Measurements from ENCODE around the gene PROK1. TPM values are rescaled to one million over a fixed set of nuclear protein-coding genes. Genes with fewer than 3 reads are reported as not detected.

PROK1 gene
- total RNA-seq, result not detected in 2 replicates

GRCh38 chr1:110450929-110451328 is at the start of gene PROK1:
Gene PROK1 (plus strand): TSS chr1:110451149. CDS start chr1:110451217, 68 bp downstream.

DNA sequence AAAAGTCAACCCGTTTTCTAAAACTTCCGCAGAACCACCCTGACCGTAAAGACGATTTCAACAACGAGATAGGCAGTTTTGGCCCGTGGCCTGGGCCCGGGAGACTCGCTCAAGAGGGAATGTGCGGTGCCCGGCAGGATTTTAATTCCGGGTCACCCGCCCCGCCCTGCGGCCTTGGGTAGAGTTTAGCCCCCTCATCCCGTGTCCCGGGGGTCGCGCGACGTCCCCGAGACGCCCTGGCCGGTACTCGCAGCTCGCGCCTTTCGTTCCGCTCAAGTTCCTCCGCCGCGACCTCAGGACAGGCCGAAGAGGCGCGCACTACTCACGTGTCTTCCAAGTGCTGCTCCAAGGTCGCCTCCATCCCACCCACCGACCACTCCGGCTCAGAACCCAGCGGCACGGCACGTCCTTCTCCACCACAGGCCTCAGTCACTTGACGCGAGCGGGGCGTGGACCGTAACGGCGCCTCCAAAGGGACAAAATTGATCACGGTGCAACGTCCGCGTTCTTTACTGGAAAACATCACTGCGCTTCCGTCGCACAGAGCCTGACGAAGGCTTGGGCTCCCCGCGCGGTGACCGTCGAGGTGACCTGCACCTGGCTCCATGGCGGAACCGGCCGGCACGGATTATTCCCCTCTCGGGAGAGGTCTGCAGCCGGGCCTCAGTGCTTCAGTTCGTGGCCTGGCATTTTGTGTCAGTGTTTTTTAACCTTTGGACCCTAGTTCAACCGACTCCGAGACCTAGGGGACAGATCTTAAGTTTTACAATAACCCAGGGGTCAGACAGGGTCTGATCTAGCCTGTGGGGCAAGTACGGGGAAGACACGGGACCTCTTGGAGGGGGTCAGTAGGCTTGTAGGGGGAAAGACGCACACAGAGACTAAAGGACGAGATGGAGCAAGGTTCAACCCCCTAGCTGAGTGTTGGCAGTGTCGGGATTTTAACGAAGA is 43.4 kb upstream of the PROK1 start, which contains the start of gene LAMTOR5:
LAMTOR5 (minus strand) TSS at position 435 of the 951 bp plus-strand sequence; CDS start at position 361, 74 bp downstream.

Other genes starting within 250 kb of the PROK1 start
- gene KCNC4, start 240.8 kb upstream of the PROK1 start, total RNA-seq, result 4.7 and 26.8 TPM in 2 replicates
- 28.2 and 29.8 TPM in 2 replicates for gene RBM15, start 111.8 kb upstream of the PROK1 start, total RNA-seq
- gene SLC16A4, start 60.1 kb upstream of the PROK1 start, total RNA-seq, result 45.7 and 53.7 TPM in 2 replicates
- 55.6 and 61.3 TPM in 2 replicates for gene LAMTOR5, start 43.5 kb upstream of the PROK1 start, total RNA-seq
- gene KCNA10, start 68.0 kb downstream of the PROK1 start, total RNA-seq, result 0.07 TPM in 1 of 2 replicates, not detected in the other
- 0.07 TPM in 1 of 2 replicates, not detected in the other for gene KCNA2, start 155.2 kb downstream of the PROK1 start, total RNA-seq
- 0.07 TPM in 1 of 2 replicates, not detected in the other for gene KCNA3, start 223.8 kb downstream of the PROK1 start, total RNA-seq